ENCODE results near the gene SH2B2. TPM values are rescaled to one million over a fixed set of nuclear protein-coding genes. Genes with fewer than 3 reads are reported as not detected.

Gene SH2B2
- 1 to 10 TPM; 1.3 to 2.6 TPM for total RNA-seq

DNA sequence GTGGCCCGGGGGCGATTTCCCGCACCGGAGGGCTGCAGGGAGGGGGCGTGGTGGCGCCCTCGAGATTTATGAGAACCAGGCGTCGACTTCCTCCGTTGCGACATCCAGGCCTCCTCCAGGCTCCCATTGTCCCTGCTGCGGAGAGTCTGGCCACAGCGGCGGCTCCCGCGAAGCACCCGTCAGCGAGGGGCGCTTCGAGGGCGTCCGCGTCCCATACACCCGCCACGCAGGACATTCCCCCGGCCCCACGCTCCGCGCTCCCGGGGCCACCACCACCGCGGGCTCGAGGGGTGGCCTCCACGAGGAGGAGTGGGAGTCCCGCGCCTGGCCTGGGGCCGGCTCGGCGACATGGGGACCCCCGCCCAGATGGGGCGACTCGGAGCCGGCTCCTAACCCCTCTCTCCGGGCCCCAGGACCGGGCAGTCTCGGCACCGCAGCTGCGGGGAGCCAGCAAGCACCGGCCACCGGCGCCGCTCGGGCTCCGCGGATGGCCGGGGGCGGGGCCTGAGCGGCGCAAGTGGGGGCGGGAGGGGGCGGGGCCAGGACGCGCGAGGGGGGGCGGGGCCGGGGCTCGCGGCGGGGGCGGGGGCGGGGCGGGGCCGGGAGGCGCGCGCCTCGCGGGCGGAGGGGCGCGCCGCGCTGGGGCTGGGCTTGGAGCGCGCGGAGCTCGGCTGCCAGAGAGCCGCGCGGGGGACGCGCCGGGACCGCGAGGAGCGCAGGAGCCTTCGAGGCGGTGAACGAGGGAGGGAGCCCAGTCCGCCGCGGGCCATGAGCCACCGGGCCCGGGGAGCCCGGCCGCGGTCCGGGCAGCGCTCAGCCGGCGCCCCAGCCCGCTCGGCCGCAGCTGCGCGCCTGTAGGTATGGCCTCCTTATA, at the start of gene SH2B2:
Gene SH2B2, plus strand, starts transcription at position 632 of the 874 bp plus-strand sequence. CDS start 13,683 bp downstream, outside the sequence.
- H3K27ac ChIP-seq: peak within 1 kb of the TSS; percentile 83 to 91
- H3K27me3 ChIP-seq: no peaks in the 10 kb centered on the region
- DNase-seq (ENCODE audit: low spot score): peak; percentile 86
- H3K9me3 ChIP-seq: no peaks in the 10 kb centered on the region
- TF ChIP-seq, protein P1, sequence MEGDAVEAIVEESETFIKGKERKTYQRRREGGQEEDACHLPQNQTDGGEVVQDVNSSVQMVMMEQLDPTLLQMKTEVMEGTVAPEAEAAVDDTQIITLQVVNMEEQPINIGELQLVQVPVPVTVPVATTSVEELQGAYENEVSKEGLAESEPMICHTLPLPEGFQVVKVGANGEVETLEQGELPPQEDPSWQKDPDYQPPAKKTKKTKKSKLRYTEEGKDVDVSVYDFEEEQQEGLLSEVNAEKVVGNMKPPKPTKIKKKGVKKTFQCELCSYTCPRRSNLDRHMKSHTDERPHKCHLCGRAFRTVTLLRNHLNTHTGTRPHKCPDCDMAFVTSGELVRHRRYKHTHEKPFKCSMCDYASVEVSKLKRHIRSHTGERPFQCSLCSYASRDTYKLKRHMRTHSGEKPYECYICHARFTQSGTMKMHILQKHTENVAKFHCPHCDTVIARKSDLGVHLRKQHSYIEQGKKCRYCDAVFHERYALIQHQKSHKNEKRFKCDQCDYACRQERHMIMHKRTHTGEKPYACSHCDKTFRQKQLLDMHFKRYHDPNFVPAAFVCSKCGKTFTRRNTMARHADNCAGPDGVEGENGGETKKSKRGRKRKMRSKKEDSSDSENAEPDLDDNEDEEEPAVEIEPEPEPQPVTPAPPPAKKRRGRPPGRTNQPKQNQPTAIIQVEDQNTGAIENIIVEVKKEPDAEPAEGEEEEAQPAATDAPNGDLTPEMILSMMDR (IDR thresholded peaks at IDR 0.05): no peak
- peaks cover 0 to 37% of the 10 kb centered on the region in 2 donors for H3K4me1 ChIP-seq
- peak within 1 kb of the TSS; percentile 67 to 79 for H3K4me3 ChIP-seq
- H3K36me3 ChIP-seq: no peaks in the 10 kb centered on the region

DNA sequence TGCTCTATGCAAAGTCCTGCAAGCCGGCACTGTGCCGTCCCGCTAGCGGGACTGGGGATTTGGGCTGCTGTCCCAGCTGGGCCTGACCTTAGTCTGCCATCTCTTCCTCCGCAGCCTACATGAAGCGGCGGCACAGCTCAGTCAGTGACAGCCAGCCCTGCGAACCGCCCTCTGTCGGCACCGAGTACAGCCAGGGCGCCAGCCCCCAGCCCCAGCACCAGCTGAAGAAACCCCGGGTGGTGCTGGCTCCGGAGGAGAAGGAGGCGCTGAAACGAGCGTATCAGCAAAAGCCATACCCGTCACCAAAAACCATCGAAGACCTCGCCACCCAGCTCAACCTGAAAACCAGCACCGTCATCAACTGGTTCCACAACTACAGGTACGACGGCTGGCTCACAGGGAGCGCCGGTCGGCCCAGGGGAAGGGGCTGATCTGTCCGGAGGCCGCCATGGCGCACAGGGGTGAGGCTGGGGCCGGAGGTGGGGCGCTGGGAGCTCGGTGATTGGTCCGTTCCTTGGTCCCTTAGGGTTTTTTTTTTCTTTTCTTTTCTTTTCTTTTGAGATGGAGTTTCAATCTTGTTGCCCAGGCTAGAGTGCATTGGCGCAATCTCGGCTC, 47.4 kb upstream of the SH2B2 start:
- TF ChIP-seq, protein P1 (IDR thresholded peaks at IDR 0.05): no peak
- no peaks in the 10 kb centered on the region for H3K27me3 ChIP-seq
- H3K4me1 ChIP-seq: no peaks in the 10 kb centered on the region
- no peak overlapping the region for H3K4me3 ChIP-seq
- DNase-seq (ENCODE audit: low spot score): no peak
- H3K27ac ChIP-seq: no peak overlapping the region
- H3K36me3 ChIP-seq: peaks cover 44% of the 10 kb centered on the region
- H3K9me3 ChIP-seq: no peaks in the 10 kb centered on the region

DNA sequence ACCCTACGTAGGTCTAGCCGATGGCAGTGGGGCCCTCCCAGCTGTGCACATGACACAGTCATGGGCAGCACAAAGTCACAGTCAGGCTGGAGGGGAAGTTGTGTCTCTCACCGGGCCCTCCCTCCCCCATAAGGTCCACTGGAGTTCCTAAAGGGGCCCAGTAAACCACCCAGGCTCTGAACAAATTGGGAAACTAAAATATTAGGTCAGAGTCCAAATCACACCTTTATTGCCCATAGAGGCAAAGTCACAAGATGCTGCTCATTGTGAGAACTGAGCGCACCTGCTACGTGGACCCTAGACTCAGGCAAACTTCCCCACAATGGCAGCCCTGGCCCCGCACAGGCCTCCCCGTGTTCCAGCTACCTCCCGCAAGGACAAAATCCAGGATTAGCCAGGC, 45.2 kb upstream of the SH2B2 start:
- Histone ChIP-seq H3K4me3 (no peak overlapping the region), H3K4me1 (no peaks in the 10 kb centered on the region), H3K27me3 (no peaks in the 10 kb centered on the region), H3K9me3 (no peaks in the 10 kb centered on the region), H3K36me3 (peaks cover 36% of the 10 kb centered on the region), H3K27ac (no peak overlapping the region)
- DNase-seq (ENCODE audit: low spot score): no peak
- TF ChIP-seq, protein P1 (IDR thresholded peaks at IDR 0.05): no peak

DNA sequence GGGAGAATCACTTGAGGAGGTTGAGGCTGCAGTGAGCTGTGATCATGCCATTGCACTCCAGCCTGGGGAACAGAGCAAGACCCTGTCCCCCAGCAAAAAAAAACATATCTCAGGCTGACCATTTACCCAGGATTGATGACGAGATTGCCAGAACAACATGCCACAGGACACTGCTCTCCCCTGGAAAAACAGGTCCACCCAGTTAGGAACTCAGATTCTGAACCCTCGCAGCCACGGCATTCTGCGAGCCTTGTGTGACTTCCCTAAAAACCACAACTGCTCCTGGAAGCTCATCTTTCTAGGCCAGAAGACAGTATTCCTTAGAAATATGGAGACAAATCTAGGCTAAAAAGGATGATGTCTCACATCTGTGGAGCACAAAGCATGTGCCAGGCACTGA, 42.1 kb upstream of the SH2B2 start:
- peaks cover 30% of the 10 kb centered on the region for H3K36me3 ChIP-seq
- TF ChIP-seq, protein P1 (IDR thresholded peaks at IDR 0.05): no peak

DNA sequence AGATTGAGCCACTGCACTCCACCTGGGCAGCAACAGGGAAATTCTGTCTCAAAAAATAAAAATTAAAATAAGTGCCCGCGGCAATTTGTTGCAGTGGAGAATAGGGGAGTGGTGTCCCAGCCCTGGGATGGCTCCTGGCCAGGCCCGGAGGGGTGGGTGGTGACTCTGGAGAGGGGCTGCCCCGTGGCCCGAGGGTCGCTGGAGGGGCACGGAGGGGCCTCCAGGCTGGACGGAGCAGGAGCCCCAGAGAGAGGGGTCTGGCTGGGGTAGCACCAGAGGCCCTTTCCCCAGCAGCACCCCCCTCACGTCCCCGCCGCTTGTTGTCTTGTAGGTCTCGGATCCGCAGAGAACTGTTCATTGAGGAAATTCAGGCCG, 38.6 kb upstream of the SH2B2 start:
- Histone ChIP-seq H3K4me3 (no peak overlapping the region), H3K27ac (no peak overlapping the region), H3K27me3 (no peaks in the 10 kb centered on the region), H3K4me1 (no peaks in the 10 kb centered on the region), H3K36me3 (peaks cover 17% of the 10 kb centered on the region), H3K9me3 (no peaks in the 10 kb centered on the region)
- TF ChIP-seq, protein P1 (IDR thresholded peaks at IDR 0.05): no peak
- DNase-seq (ENCODE audit: low spot score): no peak

More for the DNA sequence above, 42.1 kb upstream of the SH2B2 start:
- Histone ChIP-seq H3K27me3 (no peaks in the 10 kb centered on the region), H3K4me1 (no peaks in the 10 kb centered on the region), H3K4me3 (no peak overlapping the region), H3K27ac (no peak overlapping the region), H3K9me3 (no peaks in the 10 kb centered on the region)
- no peak for DNase-seq (ENCODE audit: low spot score)

Data from right atrium auricular region (tissue), 2 donors.